HS-5 (cell line): ENCODE data around the gene MGAT5.

Experiments
- DNase-seq: peaks from one replicate; pipeline ENCODE4 v3.0.0-alpha.2; 2012; ENCODE audit warnings: low read depth

The MGAT5 gene

DNA sequence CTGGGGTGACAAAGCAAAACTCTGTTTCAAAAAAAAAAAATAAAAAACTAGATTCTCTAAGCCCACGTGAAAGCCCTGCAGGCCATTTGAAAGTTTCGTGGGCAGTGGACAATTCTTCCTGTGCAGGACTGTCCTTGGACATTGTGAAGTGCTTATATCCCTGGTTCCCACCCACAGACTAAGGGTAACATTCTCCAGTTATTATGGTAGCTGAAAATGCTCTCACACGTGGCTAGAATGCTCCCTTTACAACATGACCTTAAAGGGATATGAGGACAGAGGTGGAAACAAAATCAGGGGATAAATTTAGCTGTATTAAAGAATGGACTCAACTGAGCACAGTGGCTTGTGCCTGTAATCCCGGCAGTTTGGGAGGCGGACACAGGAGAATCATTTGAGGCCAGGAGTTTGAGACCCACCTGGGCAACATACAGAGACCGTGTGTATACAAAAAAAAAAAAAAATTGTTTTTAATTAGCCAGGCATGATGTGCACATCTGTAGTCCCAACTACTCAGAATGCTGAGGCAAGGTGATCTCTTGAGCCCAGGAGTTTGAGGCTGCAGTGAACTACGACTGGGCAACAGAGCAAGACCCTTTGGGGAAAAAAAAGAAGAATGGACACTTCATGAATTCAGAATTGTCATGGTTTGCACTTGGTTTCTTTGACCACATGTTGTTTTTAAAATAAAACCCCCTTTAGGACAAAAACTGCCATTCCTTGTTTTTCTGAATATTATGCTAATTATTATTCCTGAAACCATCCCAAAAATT, 167.9 kb downstream of the MGAT5 start:
- DNase-seq = no peak

DNA sequence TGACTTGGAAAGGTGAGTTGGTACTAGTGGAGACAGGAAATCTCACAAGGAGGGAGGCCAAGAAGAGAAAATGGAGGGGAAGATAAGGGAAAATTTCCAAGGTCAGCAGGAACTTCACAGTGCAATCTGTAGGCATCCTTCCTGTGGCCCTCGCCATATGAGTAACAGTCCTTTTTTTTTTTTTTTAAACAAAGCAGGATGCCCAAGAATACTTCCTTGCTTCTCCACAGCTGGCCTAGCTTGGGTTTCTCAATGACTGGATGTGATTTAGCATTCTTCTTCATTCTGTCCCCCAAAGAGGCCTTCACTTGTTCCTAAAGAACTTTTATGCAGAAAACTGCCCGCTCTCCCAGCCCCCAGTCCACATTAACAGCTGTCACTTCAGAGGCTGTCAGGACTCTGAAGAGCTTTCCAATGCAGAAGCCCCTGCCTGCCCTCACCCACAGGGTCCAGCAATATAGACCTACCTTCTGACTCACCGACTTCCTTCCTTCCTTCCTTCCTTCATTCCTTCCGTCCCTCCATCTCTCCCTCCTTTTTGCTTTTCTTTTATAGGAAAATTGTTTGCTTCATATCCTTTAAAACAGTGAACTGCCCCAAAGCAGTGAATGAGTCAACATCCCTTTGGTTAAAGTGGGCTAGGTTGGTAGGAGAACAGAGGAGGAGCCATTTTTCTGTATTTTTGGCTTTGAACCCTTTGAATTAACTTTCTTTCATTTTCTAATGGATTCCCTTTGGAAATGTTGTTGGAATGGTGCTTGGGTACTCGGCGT, 172.0 kb downstream of the MGAT5 start:
- DNase-seq = no peak

DNA sequence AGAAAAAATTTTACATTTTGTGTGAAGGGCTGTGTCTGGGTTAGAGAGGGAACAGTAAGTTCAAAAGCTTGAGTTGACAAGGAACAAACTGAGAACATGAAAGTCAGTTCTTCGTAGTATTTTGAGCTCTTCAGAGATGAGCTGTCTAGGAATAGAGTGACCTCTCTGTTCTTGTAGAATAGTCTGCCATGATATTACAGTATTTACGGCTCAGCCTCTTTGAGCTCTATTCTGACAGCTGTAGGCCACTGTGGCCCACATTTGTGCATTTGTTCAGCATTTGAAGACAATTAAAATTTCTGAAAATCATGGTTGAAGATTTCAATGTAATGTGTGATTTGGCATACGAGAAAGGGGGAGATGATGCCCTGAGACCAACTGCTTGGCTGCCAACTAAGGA, 172.8 kb downstream of the MGAT5 start:
- no peak for DNase-seq

DNA sequence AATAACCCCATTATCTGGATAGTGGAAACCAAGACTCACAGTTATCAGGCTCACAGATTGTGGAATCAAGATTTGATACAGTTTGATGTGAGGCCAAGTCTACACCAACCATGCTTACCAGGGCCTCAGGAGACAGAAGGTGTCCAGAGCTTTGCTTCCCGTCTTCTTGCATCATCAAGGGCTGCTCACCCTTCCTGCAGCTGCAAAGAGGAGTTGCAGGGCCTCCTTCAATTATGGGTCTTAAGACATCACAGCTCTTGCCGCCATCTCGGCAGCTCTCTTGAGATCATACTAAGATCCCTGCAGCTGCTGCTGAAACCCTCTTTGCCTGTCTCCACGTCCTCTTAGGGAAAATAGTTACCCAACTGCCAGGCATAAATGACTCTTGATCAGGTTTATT, 176.0 kb downstream of the MGAT5 start:
- DNase-seq = no peak

DNA sequence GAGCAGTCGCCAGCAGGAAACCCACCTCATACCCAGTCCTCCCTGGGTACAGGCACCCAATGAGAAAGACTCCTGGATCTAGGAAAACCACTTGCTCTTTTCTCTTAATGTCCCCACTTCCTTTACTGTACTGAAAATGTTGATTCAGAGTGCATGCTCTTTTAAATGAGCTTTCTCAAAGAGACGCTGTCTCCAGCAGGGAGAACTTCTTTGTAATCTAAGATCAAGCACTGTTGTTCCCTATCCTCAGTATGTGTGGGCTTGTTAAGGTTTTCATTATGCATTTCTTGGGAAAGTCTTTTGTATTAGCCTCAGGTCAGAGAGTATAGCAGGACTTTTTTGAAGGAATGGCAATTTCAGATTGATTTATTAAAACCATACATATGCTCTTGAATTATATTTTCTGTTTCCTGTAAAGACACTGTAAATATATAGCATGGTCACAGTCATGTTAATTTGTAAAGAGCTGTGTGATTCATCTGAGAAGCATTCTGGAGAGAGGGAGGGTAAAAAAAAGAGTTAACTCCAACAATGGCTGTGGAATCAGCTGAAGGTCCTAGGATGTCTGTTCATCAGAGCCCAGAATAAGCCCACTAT, 178.1 kb downstream of the MGAT5 start:
- DNase-seq = no peak

DNA sequence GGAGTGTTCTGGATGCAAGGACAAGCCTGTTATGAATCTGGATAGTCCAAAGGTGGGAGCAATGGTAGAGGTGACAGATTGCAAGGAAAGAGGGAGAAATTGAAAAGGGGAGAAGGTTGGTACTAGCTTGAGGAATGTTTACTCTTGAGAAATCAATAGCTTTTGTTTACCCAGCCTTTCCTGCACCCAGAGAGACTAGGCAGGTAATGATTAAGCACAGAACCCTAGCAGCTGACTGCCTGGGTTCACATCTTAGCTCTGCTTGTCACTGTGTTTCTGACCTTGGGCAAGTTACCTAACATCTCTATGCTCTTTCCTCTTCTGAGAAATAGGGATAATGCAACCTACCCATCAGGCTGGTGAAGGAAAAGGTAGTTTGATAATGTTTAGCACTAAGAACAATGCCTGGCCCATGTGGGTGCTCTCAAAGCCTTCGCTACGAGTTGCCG, 178.6 kb downstream of the MGAT5 start:
- no peak for DNase-seq

DNA sequence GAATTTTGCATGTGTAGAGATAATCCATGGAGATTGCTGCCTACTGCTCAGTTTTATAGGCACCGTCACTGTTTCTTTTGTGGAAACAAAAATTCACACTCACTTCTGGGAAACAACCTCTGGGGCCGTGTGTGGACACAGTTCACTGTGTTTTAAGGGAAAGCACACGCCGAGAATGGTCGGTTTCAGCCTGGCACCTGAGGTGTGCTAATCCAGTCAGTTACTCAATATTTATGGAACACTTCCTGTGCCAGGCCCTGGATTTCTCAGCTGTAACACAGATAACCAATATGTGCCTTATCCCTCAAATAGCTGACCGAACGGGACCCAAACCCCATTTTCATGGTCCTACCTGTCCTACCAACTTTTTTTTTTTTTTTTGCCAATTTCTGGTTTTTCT, 179.6 kb downstream of the MGAT5 start:
- DNase-seq = no peak

DNA sequence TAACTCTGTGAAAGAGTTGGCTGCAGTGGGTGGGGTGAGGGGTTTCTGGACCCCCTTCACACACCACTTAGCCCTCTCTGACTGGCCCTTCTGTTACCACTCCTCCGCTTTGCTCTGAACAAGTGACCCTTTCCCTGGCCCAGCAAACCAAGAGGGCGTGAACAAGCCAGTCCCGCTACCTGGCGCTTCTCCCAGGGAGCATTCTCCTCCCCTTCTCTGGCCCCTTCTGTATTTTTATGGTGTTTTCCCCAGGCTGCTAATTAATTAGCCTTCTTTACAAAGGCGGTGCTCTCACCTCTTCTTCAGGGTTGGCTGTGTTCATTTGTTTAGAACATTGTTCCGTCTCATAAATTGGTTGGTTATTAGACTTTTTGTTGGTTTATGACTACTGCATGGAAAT, 180.1 kb downstream of the MGAT5 start:
- DNase-seq = no peak

DNA sequence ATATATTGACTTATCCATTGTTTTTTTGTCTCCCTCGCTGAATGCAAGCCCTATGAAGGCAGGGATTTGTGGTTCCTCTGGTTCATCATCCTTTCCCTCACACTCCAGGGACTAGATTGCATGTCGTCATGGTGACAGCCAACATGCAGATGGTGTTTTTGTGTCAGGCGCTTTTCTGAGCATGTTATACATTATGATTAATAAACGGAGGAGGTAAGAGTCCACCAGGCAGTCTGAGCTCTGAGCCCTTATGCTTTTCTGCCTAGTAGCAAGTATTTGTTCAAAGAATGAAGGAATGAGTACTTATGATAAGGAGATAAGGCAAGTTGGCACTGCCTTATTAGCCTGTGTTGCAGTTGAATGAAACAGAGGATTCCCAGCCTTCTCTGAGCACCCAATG, 181.6 kb downstream of the MGAT5 start:
- no peak for DNase-seq

DNA sequence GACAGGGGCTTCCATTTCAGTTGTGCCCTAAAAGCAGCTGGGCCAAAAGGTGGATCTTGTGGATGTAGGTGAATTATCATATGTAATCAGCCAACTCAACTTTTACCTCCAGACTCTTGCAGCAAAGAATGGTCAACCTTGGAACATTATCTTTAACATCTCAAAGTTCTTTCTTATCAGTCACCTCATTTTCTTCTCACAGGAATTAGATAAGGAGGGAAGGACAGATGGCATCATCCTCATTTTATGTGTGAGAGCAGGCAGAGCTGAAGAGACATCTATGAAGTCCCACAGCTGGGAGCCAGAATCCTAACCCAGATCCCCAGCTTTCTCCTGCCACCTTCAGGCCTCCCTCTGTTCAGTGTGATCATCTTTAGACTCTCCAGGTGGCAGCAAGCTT, 182.1 kb downstream of the MGAT5 start:
- DNase-seq = no peak

DNA sequence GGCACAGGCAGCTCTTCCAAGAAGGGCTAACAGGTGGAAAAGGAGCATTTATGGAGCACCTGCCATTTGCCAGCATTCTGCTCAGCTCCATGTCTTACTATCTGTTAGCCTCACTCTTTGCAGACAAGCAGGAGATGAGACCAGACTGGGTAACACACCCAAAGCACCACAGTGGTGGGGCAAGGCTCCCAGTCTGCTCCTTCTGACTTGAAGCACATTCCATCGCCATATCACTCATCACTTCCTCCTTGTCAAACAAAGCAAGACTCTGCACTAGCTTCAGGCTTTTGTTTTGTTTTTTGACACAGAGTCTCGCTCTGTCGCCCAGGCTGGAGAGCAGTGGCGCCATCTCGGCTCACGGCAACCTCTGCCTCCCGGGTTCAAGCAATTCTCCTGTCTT, 182.8 kb downstream of the MGAT5 start:
- no peak for DNase-seq

DNA sequence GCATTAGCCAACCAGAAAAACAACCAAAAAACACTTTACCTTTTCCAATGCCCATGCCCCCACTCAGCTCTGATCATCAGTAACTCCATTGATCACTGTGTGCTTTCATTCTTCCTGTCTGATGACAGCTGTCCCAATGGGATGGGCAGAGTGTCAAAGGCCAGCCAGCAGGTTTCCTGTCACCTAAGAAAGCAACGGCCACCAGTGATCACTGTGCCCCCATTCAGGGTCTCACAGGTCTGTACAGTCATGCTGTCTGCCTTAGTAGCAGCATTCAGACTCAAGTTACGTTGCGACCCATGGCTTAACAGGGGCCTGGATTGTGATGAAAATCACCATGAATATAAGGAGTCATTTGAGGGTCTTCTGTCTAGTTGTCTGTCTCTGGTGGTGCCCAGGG, 184.5 kb downstream of the MGAT5 start:
- DNase-seq = no peak

DNA sequence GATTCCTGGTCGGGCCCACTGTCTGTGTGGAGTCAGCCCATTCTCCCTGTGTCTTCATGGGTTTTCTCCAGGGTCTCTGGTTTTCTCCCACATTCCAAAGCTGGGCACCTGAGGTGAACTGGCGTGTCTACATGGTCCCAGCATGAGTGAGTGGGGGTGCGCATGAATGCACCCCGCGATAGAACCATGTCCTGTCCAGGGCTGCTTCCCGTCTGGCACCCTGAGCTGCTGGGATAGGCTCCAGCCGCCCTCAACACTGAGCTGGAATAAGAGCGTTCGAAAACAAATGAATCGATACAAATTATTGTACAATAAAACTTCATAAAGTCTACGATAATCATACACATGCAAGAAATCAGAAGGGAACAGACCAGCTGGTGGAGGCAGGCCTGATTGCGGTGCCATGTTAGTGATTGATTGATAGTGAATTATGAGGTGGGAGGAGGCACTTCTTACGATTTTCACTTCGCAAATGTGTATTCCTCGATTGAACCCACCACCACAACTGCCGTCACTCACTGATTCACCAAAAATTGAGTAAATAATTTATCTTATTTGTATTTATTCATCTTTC, 186.6 kb downstream of the MGAT5 start:
- DNase-seq = no peak

DNA sequence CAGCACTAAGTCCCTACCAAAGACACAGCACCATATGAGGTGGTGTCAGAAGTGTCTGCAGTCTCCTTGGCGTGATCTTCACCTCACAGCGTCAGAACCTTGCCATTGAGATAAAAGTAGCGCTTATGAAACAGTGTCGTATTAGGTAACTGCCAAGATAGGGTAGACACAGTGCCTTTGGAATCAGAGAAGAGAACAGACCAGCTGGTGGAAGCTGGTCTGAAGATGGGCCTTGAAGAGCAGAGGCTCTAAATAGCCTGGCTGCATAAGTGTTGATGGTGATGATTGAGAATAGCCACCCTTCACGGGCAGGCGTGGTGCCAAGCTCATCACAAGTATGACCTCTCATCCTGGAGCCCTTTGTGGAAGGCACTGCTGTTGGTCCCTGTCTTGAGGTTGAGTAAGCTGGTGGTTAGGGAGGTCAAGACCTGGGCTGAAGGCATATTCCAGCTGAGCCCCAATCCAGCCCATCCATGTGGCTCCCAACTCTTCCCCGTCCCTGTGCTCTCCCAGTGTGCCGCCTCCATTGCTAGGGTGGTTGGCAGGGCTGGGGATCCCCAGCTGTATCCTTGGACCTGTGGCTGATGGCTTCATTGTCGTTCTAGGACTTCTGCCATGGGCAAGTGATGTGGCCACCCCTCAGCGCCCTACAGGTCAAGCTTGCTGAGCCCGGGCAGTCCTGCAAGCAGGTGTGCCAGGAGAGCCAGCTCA, 187.4 kb downstream of the MGAT5 start:
- no peak for DNase-seq

DNA sequence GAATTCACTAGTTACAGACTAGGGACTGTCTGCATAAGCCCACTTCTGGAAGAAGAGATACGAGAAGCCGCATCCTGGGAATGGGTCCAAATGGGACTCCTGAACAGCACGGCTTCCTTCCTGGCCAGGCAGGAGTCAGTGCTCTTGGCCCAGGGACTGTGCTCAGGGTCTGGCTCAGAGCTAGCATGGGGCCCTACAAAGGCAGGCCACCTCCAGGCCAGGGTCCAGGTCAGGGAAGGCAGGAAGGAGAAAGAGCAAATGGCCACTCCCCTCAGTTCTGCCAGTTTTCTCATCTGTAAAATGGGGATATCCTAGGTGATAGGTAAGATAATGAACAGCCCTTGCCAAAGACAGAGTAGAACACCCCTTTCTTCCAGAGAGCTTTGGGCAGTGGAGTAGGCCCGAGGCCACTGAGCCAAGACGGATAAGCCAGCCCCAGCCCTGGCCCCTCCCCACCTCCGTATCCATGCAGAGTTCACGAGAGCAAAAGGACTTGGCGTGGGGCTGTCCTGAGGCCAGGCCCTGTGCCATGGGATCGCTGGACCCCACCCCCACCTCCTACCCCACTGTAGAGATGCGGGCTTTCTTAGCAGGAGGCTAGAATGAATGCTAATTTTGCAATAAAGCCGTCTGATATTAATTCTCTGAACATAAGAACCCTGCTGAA, 190.1 kb downstream of the MGAT5 start:
- no peak for DNase-seq

DNA sequence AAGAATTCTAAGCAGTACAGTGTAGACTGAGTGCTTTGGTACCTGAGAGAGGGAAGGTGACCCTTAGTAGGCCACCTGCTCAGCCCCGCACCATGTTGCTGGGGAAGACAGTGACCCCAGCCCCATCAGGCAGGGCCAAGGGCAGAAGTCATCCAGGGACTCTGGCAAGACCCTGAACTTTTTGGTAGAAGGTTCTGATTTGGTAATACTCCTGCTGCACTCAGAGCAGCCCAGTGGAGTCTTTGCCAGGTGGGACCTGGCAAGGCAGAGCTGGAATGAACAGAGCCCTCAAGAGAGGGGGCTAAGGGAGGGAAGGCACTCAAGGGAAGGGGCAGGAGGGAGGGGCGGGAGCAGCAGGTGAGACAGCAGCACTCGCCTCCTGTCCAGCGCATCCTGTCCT, 191.2 kb downstream of the MGAT5 start:
- DNase-seq = no peak

DNA sequence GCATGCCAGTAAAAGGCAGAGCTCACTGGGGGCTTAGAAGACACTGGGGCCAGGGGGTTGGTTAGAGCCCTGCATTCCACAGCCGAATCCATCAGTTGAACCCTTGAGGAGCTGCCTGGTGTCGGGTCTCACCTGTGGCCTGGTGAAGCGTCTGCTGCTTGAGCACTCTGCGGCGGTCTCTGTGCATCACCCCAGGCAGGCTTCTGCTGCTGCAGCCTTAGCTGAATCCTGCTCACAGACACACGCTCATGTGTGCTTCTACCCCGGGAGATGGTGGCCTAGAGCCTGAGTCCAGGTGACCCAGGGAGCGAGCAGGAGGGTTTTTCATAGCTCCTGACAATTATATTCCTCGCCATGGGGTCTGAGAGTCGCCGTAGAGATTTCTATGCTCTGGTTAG, 192.1 kb downstream of the MGAT5 start:
- no peak for DNase-seq

DNA sequence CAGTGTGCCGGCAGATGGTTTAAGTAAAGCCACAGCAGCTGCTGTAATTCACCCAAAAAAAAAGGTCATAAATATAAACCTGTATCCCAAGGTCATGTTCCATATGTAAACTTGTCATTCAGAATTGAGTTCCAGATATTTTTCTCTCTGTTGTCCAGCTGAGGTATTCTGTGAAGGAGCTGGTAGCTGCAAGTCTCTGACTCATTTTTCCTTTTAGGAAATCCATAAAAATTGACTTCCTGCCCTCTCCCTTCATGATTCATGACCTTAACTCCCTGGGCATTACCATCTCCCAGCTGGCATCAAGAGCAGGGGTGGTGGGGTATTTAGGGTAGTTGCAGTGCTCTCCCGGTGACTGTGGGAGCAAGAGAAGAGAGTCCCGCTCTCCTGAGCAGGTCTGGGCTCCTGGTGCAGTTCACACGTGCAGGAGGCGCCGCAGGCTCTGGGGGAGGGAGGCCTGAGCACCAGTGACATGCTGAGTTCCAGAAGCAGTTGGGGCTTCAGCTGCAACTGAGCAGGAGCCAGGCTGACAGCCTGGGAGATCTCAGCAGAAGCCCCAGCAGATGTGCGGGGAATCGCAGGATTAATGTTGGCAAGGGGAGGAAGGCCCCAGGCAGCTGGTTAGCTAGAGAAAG, 192.6 kb downstream of the MGAT5 start:
- DNase-seq = peak; percentile 56

DNA sequence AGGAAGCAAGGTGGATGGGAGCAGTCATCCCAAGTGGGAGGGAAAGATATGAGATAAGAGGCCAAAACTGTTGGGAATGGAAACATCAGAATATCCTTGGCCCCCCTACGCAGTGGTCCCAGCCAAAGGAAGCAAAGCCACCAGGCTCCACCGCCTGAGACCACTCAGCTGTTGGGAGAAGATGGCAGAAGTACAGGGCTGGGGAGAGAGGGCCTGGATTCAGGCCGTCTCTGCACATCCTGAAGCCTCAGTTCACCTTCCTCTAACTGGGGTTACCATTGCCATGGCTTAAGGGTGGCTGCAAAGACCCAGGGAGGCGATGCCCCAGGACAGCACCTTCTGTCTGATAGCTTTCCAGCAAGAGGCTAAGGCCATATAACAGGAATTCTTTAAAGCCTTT, 193.8 kb downstream of the MGAT5 start:
- DNase-seq = no peak

DNA sequence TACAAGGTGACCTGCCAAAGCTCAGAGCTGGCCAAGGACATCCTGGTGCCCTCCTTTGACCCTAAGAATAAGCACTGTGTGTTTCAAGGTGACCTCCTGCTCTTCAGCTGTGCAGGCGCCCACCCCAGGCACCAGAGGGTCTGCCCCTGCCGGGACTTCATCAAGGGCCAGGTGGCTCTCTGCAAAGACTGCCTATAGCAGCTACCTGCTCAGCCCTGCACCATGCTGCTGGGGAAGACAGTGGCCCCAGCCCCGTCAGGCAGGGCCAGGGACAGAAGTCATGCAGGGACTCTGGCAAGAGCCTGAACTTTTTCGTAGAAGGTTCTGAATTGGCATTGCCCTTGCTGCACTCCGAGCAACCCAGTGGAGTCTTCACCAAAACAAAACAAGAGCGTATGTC, 194.8 kb downstream of the MGAT5 start:
- no peak for DNase-seq

DNA sequence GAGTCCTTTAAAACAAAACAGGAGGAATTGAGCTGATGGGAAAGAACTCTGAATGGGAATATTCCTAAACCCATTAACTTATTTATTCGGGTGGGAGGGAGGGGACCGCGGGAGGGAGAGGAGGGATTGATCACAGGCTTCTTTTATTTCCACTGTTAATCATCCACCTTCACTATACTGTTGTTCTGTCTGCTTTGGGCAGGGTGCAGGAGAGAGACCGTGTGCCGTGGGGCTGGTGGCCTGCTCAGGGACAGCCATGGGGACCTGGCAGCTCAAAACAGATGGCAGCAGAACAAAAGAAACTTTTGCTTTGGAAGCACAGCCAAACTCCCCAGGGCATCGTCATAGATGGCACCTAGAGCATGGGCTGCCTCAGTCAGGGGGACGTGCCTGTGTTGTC, 195.3 kb downstream of the MGAT5 start:
- DNase-seq = no peak
